K562 (cell line): ENCODE data around the gene HDAC5. TPM values are rescaled to one million over a fixed set of nuclear protein-coding genes. Genes with fewer than 3 reads are reported as not detected.
A peak's percentile ranks its signal among the peaks of the same experiment; 100 is the strongest.

ENCODE experiments used
- ATAC-seq: fragments of 200-7000 bp; cut with Tn5 transposase; 3 replicates; pipeline ENCODE4 v1.9.1; 2020; ENCODE audit warnings: moderate library complexity
- BruUV-seq: library from RNA; stranded (reverse); fragments of 400-500 nt; replicated peaks from 2 replicates; lab custom pipeline; 2021; lab: Mats Ljungman, UMichigan
- CTCF ChIA-PET: fragments of 300-600 bp; formaldehyde crosslinking; extraction: SDS; loops from one replicate; lab custom pipeline; 2021; ENCODE audit warnings: low intra/inter-chr PET ratio; lab: Yijun Ruan, JAX
- POLR2A ChIA-PET: fragments of 300-600, 350-650 bp; sonication (Branson Sonifier 250); formaldehyde crosslinking; extraction: SDS; loops from one replicate; lab custom pipeline; 2021; ENCODE audit warnings: antibody characterized with exemption, inconsistent platforms; lab: Yijun Ruan, JAX
- DNase-seq, 4 experiments: peaks; one replicate each; pipeline versions ENCODE4 v3.0.0 to v3.0.0-alpha.2; 2011 to 2018; ENCODE audit warnings: low spot score in 3 of 4, mixed read lengths in 3 of 4; ENCODE audit errors: extremely low read depth in 1 of 4
- FAIRE-seq: peaks from 2 replicates; lab custom pipeline; 2011; peaks lifted over from hg19 to GRCh38; lab: Jason Lieb, UNC
- H2AFZ ChIP-seq: 2 replicates; pipeline ENCODE4 v1.6.0; 2011; ENCODE audit warnings: low read depth, low read length, control low read depth, inconsistent platforms
- H3K27ac ChIP-seq: fragments of 200-600 bp; 3 replicates; pipeline ENCODE4 v1.8.0; 2011; ENCODE audit warnings: low read depth, mild to moderate bottlenecking, control low read depth, inconsistent platforms, low read length, moderate library complexity, mixed read lengths; ENCODE audit errors: extremely low read depth
- H3K27me3 ChIP-seq, 2 experiments: fragments of 300-600 bp in 1 of 2; 2 replicates in 1 of 2; 3 replicates in 1 of 2; pipeline versions ENCODE4 v1.6.0 to v1.8.0; 2011; ENCODE audit warnings: inconsistent platforms in 2 of 2, low read length in 2 of 2, mild to moderate bottlenecking in 1 of 2, mixed read lengths in 1 of 2, moderate library complexity in 1 of 2; ENCODE audit not compliant: control insufficient read depth in 2 of 2, insufficient read depth in 2 of 2
- H3K36me3 ChIP-seq: fragments of 300-600 bp; 3 replicates; pipeline ENCODE4 v1.8.0; 2011; ENCODE audit warnings: mild to moderate bottlenecking, low read length, inconsistent platforms; ENCODE audit not compliant: control insufficient read depth, insufficient read depth
- H3K4me1 ChIP-seq, 2 experiments: fragments of 200-600 bp in 1 of 2; replicated peaks in 1 of 2; 2 replicates in 1 of 2; 3 replicates in 1 of 2; pipeline versions ENCODE4 v1.5.1 to v1.8.0; 2011; ENCODE audit warnings: inconsistent platforms in 2 of 2, low read length in 2 of 2, mild to moderate bottlenecking in 1 of 2, mixed read lengths in 1 of 2, moderate library complexity in 1 of 2; ENCODE audit not compliant: control insufficient read depth in 2 of 2, insufficient read depth in 2 of 2
- H3K4me2 ChIP-seq: 2 replicates; pipeline ENCODE4 v1.6.1; 2011; ENCODE audit warnings: low read length, control low read depth, inconsistent platforms, mixed read lengths; ENCODE audit not compliant: insufficient read depth
- H3K4me3 ChIP-seq: fragments of 200-600 bp; sonication (generic), shearing (Covaris generic); 2 replicates; pipeline ENCODE4 v1.5.1; 2016; ENCODE audit warnings: control low read depth, inconsistent platforms
- H3K79me2 ChIP-seq: fragments of 200-600 bp; 3 replicates; pipeline ENCODE4 v1.8.0; 2011; ENCODE audit warnings: low read length, inconsistent platforms; ENCODE audit not compliant: control insufficient read depth, insufficient read depth
- H3K9ac ChIP-seq, 2 experiments: 2 replicates each; pipeline versions ENCODE4 v1.6.0 to v1.6.1; 2011; ENCODE audit warnings: low read depth in 2 of 2, low read length in 2 of 2, control low read depth in 1 of 2, inconsistent platforms in 1 of 2, mild to moderate bottlenecking in 1 of 2, mixed read lengths in 1 of 2; ENCODE audit not compliant: insufficient read depth in 1 of 2
- H3K9me1 ChIP-seq: one replicate; pipeline ENCODE4 v1.6.0; 2011; ENCODE audit warnings: inconsistent platforms, mild to moderate bottlenecking, low read length, moderate library complexity; ENCODE audit not compliant: control insufficient read depth, insufficient read depth
- H3K9me3 ChIP-seq: replicated peaks from 2 replicates; pipeline ENCODE4 v1.5.1; 2011; ENCODE audit warnings: low read depth, low read length, inconsistent platforms; ENCODE audit not compliant: control insufficient read depth, insufficient read depth
- H4K20me1 ChIP-seq: replicated peaks from 2 replicates; pipeline ENCODE4 v1.6.1; 2011; ENCODE audit warnings: low read length, inconsistent platforms, mixed read lengths; ENCODE audit not compliant: control insufficient read depth, insufficient read depth
- ARID1B ChIP-seq: fragments of 450-650 bp; IDR thresholded peaks from 2 replicates; pipeline ENCODE4 v1.6.1; 2016; ENCODE audit warnings: antibody characterized with exemption, mild to moderate bottlenecking, inconsistent platforms
- BCOR ChIP-seq: fragments of 450-650 bp; IDR thresholded peaks from 2 replicates; pipeline ENCODE4 v1.6.1; 2016
- CEBPG ChIP-seq, 3 experiments: fragments of 200-800 bp in 1 of 3; sonication (Bioruptor generic) in 1 of 3; sonication (generic) in 1 of 3; formaldehyde crosslinking in 1 of 3; IDR thresholded peaks in 2 of 3; conservative IDR thresholded peaks in 1 of 3; 2 replicates each; pipeline versions ENCODE4 v1.6.1 to v1.8.0; 2016 to 2022; ENCODE audit warnings: missing compliant biosample characterization in 2 of 3, missing genetic modification characterization in 2 of 3, mild to moderate bottlenecking in 1 of 3, missing genetic modification reagents in 1 of 3
- FOXA3 ChIP-seq, 2 experiments: fragments of 450-650 bp in 1 of 2; sonication (generic) in 1 of 2; formaldehyde crosslinking; IDR thresholded peaks in 1 of 2; conservative IDR thresholded peaks in 1 of 2; 2 replicates each; pipeline versions ENCODE4 v1.4.0 to v1.8.0; 2020 to 2022; ENCODE audit warnings: mild to moderate bottlenecking in 2 of 2, missing genetic modification reagents in 1 of 2
- HDAC2 ChIP-seq: fragments of 450-650 bp; IDR thresholded peaks from 2 replicates; pipeline ENCODE4 v1.6.1; 2016; ENCODE audit warnings: mild to moderate bottlenecking
- SAFB ChIP-seq: fragments of 200-400 bp; formaldehyde crosslinking; IDR thresholded peaks from 2 replicates; pipeline ENCODE4 v1.6.1; 2017; ENCODE audit warnings: low read depth, low read length, borderline replicate concordance
- TRIM24 ChIP-seq, 2 experiments: fragments of 450-650 bp; IDR thresholded peaks; 2 replicates each; pipeline ENCODE4 v1.6.1; 2016
- VEZF1 ChIP-seq: fragments of 200-800 bp; sonication (Bioruptor generic); IDR thresholded peaks from 2 replicates; pipeline ENCODE4 v1.6.1; 2017; ENCODE audit warnings: missing genetic modification characterization, missing compliant biosample characterization
- ZBTB7A ChIP-seq: IDR thresholded peaks from 2 replicates; pipeline ENCODE4 v1.6.1; 2011; ENCODE audit warnings: low read depth, mild to moderate bottlenecking, low read length, moderate library complexity, borderline replicate concordance; ENCODE audit not compliant: control insufficient read depth
- ZNF121 ChIP-seq: sonication (generic); formaldehyde crosslinking; conservative IDR thresholded peaks from 2 replicates; pipeline ENCODE4 v1.8.0; 2022; ENCODE audit warnings: missing genetic modification reagents
- ZNF384 ChIP-seq: IDR thresholded peaks from 2 replicates; pipeline ENCODE4 v1.6.1; 2012; ENCODE audit warnings: low read depth, low read length, improper control_type of control experiment
- WGBS: fragments of 100-300 bp; shearing (Covaris generic); methylation state at CpG from one replicate; pipeline ENCODE4 v1.1.6; 2016; ENCODE audit warnings: low coverage, mixed read lengths; ENCODE audit not compliant: insufficient coverage; ENCODE audit errors: missing lambda C conversion rate; 5-methylcytosine and 5-hydroxymethylcytosine counted together
- in situ Hi-C: fragments of 300-500 bp; cut with MboI; formaldehyde crosslinking; loops from 4 replicates; pipeline ENCODE4 v1.15.0; 2018; ENCODE audit warnings: inconsistent platforms, mixed read lengths
- intact Hi-C: fragments of 100-400 bp; cut with micrococcal nuclease; formaldehyde crosslinking; loops from 2 replicates; pipeline ENCODE4 v1.14.2; 2022
- polyA plus RNA-seq, 8 experiments: library from polyadenylated mRNA; depleted of rRNA in 4 of 8; stranded (reverse) in 5 of 8; unstranded in 3 of 8; fragments of >200 nt; fragmentation: Nextera tagmentation in 2 of 8; fragmentation: Illumina TruSeq in 1 of 8; extraction: Ambion mirVana in 2 of 8; extraction: Trizol in 1 of 8; gene quantifications; 2 replicates each; pipeline versions ENCODE4 v1.2.1 to v1.2.3, GENCODE V29; 2011 to 2014; ENCODE audit warnings: inconsistent platforms in 1 of 8, missing spikeins in 1 of 8
- total RNA-seq, 7 experiments: library from RNA; depleted of rRNA in 6 of 7; stranded (reverse); fragments of >200 nt in 6 of 7; fragmentation: Illumina TruSeq in 2 of 7; extraction: Trizol in 2 of 7; gene quantifications; 2 replicates each; pipeline versions ENCODE4 v1.2.1 to v1.2.3, GENCODE V29; 2011 to 2021; ENCODE audit warnings: low replicate concordance in 1 of 7
- TF ChIP-seq, protein P1 (sequence below): sonication (generic); formaldehyde crosslinking; IDR thresholded peaks from 2 replicates; pipeline ENCODE4 v1.8.0; 2022; ENCODE audit warnings: mild to moderate bottlenecking, missing genetic modification reagents
- TF ChIP-seq, protein P2 (sequence below): sonication (generic); formaldehyde crosslinking; IDR thresholded peaks from 2 replicates; pipeline ENCODE4 v1.9.0; 2022; ENCODE audit warnings: mild to moderate bottlenecking, missing genetic modification reagents

The HDAC5 gene
- total and polyA plus RNA-seq, 9 of the 15 experiments (the other 6 are each of a cell fraction or from before 2014, with no cell fraction given): 0.45 to 26.2 (median 16.4) TPM

GRCh38 chr17:44108440-44109311 lies 14.8 kb downstream of the HDAC5 start:
- Histone ChIP-seq H3K4me2 (no peak overlapping the region), H3K4me1 (peaks cover 38 to 54% of the 10 kb centered on the region in 2 experiments), H3K4me3 (no peak overlapping the region), H3K79me2 (peaks cover 5% of the 10 kb centered on the region; the same call in 1 of the 3 replicates), H2AFZ (no peak overlapping the region), H4K20me1 (peaks cover 8% of the 10 kb centered on the region; the same call in 1 of the 2 replicates), H3K27ac (no peak overlapping the region), H3K9me1 (peaks cover 12% of the 10 kb centered on the region), H3K27me3 (no peaks in the 10 kb centered on the region), H3K9ac (peak overlapping the region in 1 of 2 experiments; percentile 79; a peak in 2 of 4 replicates), H3K36me3 (no peaks in the 10 kb centered on the region; the same call in 2 of the 3 replicates), H3K9me3 (no peaks in the 10 kb centered on the region)
- 25% methylated on average over 16 of the region's 16 CpGs for WGBS
- ChIA-PET POLR2A (interaction anchor here (0.6 to 1.6 kb wide), 5 partner anchors 10 to 551 kb away, joined by 3 to 4 read pairs (median 3); no protein-coding TSS in a partner anchor), CTCF (no interaction called here)
- ATAC-seq: peak; percentile 73
- intact Hi-C loops: no loop called here
- FAIRE-seq: peak; percentile 84
- BruUV-seq: no TSS peak
- DNase-seq: peak; percentile 55 to 81 (median 66)
- in situ Hi-C loops: no loop called here
- TF ChIP-seq ZNF121 (CRISPR knock-in tag) (peak; percentile 85), BCOR (0 out of 2 replicates have a peak, but pooled peaks have one; percentile 18), ARID1B (peak; percentile 60), VEZF1 (peak; percentile 72), ZBTB7A (peak; percentile 15; the same call in 1 of the 2 replicates), CEBPG (CRISPR knock-in tag; IDR thresholded peaks at IDR 0.05) (0 out of 2 replicates have a peak, but pooled peaks have one; percentile 5), CEBPG (tag; conservative IDR thresholded peaks at IDR 0.05 in 1 of 2, IDR thresholded peaks at IDR 0.05 in 1 of 2) (no peak), FOXA3 (CRISPR knock-in tag; conservative IDR thresholded peaks at IDR 0.05 in 1 of 2, IDR thresholded peaks at IDR 0.05 in 1 of 2) (0 out of 4 replicates have a peak, but pooled peaks of 1 of the 2 experiments have one; percentile 9), SAFB (no peak), HDAC2 (0 out of 2 replicates have a peak, but pooled peaks have one; percentile 16), TRIM24 (IDR thresholded peaks at IDR 0.05) (0 out of 4 replicates have a peak, but pooled peaks of 1 of the 2 experiments have one; percentile 15), ZNF384 (peak; percentile 68)
- TF ChIP-seq, protein P1, sequence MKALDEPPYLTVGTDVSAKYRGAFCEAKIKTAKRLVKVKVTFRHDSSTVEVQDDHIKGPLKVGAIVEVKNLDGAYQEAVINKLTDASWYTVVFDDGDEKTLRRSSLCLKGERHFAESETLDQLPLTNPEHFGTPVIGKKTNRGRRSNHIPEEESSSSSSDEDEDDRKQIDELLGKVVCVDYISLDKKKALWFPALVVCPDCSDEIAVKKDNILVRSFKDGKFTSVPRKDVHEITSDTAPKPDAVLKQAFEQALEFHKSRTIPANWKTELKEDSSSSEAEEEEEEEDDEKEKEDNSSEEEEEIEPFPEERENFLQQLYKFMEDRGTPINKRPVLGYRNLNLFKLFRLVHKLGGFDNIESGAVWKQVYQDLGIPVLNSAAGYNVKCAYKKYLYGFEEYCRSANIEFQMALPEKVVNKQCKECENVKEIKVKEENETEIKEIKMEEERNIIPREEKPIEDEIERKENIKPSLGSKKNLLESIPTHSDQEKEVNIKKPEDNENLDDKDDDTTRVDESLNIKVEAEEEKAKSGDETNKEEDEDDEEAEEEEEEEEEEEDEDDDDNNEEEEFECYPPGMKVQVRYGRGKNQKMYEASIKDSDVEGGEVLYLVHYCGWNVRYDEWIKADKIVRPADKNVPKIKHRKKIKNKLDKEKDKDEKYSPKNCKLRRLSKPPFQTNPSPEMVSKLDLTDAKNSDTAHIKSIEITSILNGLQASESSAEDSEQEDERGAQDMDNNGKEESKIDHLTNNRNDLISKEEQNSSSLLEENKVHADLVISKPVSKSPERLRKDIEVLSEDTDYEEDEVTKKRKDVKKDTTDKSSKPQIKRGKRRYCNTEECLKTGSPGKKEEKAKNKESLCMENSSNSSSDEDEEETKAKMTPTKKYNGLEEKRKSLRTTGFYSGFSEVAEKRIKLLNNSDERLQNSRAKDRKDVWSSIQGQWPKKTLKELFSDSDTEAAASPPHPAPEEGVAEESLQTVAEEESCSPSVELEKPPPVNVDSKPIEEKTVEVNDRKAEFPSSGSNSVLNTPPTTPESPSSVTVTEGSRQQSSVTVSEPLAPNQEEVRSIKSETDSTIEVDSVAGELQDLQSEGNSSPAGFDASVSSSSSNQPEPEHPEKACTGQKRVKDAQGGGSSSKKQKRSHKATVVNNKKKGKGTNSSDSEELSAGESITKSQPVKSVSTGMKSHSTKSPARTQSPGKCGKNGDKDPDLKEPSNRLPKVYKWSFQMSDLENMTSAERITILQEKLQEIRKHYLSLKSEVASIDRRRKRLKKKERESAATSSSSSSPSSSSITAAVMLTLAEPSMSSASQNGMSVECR (CRISPR knock-in tag): 0 out of 2 replicates have a peak, but pooled peaks have one; percentile 44
- TF ChIP-seq, protein P2, sequence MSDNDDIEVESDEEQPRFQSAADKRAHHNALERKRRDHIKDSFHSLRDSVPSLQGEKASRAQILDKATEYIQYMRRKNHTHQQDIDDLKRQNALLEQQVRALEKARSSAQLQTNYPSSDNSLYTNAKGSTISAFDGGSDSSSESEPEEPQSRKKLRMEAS (CRISPR knock-in tag): peak; percentile 40
